ENCODE results near the gene LMBR1. TPM values are rescaled to one million over a fixed set of nuclear protein-coding genes. Genes with fewer than 3 reads are reported as not detected.

LMBR1 gene
- total and polyA plus RNA-seq, 2 of the 4 experiments (the other 2 are of a cell fraction): 11.9 to 19.9 TPM

DNA sequence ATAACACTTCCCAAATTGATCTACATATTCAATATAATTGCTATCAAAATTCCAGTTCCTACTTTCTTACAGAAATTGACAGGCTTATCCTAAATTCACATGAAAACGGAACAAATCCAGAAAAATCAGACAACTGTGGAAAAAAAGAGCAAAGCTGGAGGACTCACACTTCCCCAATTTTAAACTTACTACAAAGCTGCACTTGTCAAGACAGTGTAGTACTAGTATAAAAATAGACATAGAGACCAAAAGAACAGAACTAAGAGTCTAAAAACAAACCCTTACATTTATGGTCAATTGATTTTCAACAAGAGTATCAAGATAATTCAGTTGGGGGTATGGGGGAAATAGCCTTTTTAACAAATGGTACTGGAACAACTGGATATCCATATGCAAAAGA lies 27.5 kb downstream of the LMBR1 start:
- Histone ChIP-seq H3K4ac (ENCODE audit: low read depth, low read length) (no peak overlapping the region), H3K4me3 (ENCODE audit: insufficient read depth, low read depth, low read length) (no peak overlapping the region), H2AK9ac (replicated peaks; ENCODE audit: low read depth, low read length, poor library complexity) (no peak overlapping the region), H2BK15ac (ENCODE audit: low read depth, low read length) (no peak overlapping the region), H3K4me2 (ENCODE audit: low read depth, low read length) (no peak overlapping the region), H4K8ac (ENCODE audit: low read depth in 2 of 2, low read length in 2 of 2) (no peak overlapping the region), H3K18ac (ENCODE audit: low read depth, low read length) (no peak overlapping the region), H2BK20ac (ENCODE audit: low read depth, low read length) (no peak overlapping the region), H3K36me3 (ENCODE audit: control insufficient read depth, insufficient read depth, low read length) (no peaks in the 10 kb centered on the region), H4K5ac (ENCODE audit: low read depth, low read length) (no peak overlapping the region), H3K23ac (ENCODE audit: low read depth, low read length) (no peak overlapping the region), H3K9me1 (ENCODE audit: insufficient read depth, low read length) (no peaks in the 10 kb centered on the region), H3K27ac (ENCODE audit: insufficient read depth, low read length) (no peak overlapping the region), H4K20me1 (ENCODE audit: insufficient read depth, low read length) (no peaks in the 10 kb centered on the region), H3K56ac (ENCODE audit: extremely low read depth, insufficient read depth, low read length) (no peak overlapping the region), H3K14ac (replicated peaks; ENCODE audit: low read depth, low read length) (no peak overlapping the region), H2AK5ac (ENCODE audit: low read depth, low read length) (no peak overlapping the region), H3K79me1 (ENCODE audit: low read depth in 1 of 2, low read length in 2 of 2) (peaks cover 4 to 9% of the 10 kb centered on the region in 2 experiments), H3K27me3 (ENCODE audit: control insufficient read depth, insufficient read depth, low read length) (no peaks in the 10 kb centered on the region), H3K9ac (ENCODE audit: low read depth, low read length) (no peak overlapping the region), H2BK120ac (ENCODE audit: low read depth, low read length) (no peak overlapping the region), H3K9me3 (ENCODE audit: control insufficient read depth, insufficient read depth, low read length) (no peaks in the 10 kb centered on the region), H4K91ac (ENCODE audit: insufficient read depth, low read depth, low read length) (no peak overlapping the region), H2AFZ (replicated peaks; ENCODE audit: low read length, poor library complexity) (no peak overlapping the region), H2BK5ac (ENCODE audit: low read depth, low read length, poor library complexity, severe bottlenecking) (no peak overlapping the region), H3K4me1 (ENCODE audit: control insufficient read depth, insufficient read depth, low read length) (no peaks in the 10 kb centered on the region)
- no TSS peak for BruUV-seq (replicated peaks)
- TF ChIP-seq CEBPB (IDR thresholded peaks at IDR 0.05; ENCODE audit: low read depth, low read length) (no peak), MAFK (IDR thresholded peaks at IDR 0.05; ENCODE audit: low read depth, low read length) (no peak), SMC3 (IDR thresholded peaks at IDR 0.05; ENCODE audit: low read depth, low read length) (no peak), POLR2A (IDR thresholded peaks at IDR 0.05; ENCODE audit: low read depth, low read length) (no peak), NFE2L2 (IDR thresholded peaks at IDR 0.05; ENCODE audit: low read depth, low read length) (no peak), RCOR1 (IDR thresholded peaks at IDR 0.05; ENCODE audit: insufficient replicate concordance, low read length) (no peak), MXI1 (IDR thresholded peaks at IDR 0.05; ENCODE audit: borderline replicate concordance, low read depth, low read length) (no peak), FOS (IDR thresholded peaks at IDR 0.05; ENCODE audit: low read depth, low read length) (no peak), CHD1 (IDR thresholded peaks at IDR 0.05; ENCODE audit: low read depth, low read length) (no peak), RFX5 (IDR thresholded peaks at IDR 0.05; ENCODE audit: low read depth, low read length) (no peak), MAZ (IDR thresholded peaks at IDR 0.05; ENCODE audit: borderline replicate concordance, low read depth, low read length) (no peak), RAD21 (IDR thresholded peaks at IDR 0.05; ENCODE audit: low read length) (no peak)
- TF ChIP-seq, protein P1, sequence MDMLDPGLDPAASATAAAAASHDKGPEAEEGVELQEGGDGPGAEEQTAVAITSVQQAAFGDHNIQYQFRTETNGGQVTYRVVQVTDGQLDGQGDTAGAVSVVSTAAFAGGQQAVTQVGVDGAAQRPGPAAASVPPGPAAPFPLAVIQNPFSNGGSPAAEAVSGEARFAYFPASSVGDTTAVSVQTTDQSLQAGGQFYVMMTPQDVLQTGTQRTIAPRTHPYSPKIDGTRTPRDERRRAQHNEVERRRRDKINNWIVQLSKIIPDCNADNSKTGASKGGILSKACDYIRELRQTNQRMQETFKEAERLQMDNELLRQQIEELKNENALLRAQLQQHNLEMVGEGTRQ (IDR thresholded peaks at IDR 0.05; ENCODE audit: low read depth, low read length): no peak
- TF ChIP-seq, protein P2, sequence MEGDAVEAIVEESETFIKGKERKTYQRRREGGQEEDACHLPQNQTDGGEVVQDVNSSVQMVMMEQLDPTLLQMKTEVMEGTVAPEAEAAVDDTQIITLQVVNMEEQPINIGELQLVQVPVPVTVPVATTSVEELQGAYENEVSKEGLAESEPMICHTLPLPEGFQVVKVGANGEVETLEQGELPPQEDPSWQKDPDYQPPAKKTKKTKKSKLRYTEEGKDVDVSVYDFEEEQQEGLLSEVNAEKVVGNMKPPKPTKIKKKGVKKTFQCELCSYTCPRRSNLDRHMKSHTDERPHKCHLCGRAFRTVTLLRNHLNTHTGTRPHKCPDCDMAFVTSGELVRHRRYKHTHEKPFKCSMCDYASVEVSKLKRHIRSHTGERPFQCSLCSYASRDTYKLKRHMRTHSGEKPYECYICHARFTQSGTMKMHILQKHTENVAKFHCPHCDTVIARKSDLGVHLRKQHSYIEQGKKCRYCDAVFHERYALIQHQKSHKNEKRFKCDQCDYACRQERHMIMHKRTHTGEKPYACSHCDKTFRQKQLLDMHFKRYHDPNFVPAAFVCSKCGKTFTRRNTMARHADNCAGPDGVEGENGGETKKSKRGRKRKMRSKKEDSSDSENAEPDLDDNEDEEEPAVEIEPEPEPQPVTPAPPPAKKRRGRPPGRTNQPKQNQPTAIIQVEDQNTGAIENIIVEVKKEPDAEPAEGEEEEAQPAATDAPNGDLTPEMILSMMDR (conservative IDR thresholded peaks at IDR 0.05; ENCODE audit: low read depth, low read length): no peak
- TF ChIP-seq, protein P3, sequence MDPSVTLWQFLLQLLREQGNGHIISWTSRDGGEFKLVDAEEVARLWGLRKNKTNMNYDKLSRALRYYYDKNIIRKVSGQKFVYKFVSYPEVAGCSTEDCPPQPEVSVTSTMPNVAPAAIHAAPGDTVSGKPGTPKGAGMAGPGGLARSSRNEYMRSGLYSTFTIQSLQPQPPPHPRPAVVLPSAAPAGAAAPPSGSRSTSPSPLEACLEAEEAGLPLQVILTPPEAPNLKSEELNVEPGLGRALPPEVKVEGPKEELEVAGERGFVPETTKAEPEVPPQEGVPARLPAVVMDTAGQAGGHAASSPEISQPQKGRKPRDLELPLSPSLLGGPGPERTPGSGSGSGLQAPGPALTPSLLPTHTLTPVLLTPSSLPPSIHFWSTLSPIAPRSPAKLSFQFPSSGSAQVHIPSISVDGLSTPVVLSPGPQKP (IDR thresholded peaks at IDR 0.05; ENCODE audit: borderline replicate concordance, low read depth, low read length): no peak
- no CpG with 5 or more reads among the region's 1 CpG for WGBS, 2 experiments (ENCODE audit: extremely low coverage in 2 of 2, insufficient read length in 1 of 2)
- dilution Hi-C loops (cut with HindIII; ENCODE audit: low sequenced_read_pairs, unreplicated experiment) (no loop called here), intact Hi-C loops (cut with micrococcal nuclease) (no loop called here), in situ Hi-C loops (cut with MboI; ENCODE audit: low sequenced_read_pairs) (no loop called here)
- no peak for DNase-seq
- ChIA-PET POLR2A (ENCODE audit: unreplicated experiment) (no interaction called here), CTCF (interaction anchor here (0.7 kb wide), 1 partner anchor 42 kb away, joined by 3 read pairs; no protein-coding TSS in a partner anchor)
- ATAC-seq (ENCODE audit: low read depth): no peak

All from IMR-90 (cell line).